GM21786 (cell line): Measurements from ENCODE around the gene SORBS2.

Experiments
- ATAC-seq: cut with Tn5 transposase; IDR thresholded peaks from one replicate; pipeline ENCODE4 v1.9.1; 2021; ENCODE audit not compliant: unreplicated experiment

SORBS2 gene

DNA sequence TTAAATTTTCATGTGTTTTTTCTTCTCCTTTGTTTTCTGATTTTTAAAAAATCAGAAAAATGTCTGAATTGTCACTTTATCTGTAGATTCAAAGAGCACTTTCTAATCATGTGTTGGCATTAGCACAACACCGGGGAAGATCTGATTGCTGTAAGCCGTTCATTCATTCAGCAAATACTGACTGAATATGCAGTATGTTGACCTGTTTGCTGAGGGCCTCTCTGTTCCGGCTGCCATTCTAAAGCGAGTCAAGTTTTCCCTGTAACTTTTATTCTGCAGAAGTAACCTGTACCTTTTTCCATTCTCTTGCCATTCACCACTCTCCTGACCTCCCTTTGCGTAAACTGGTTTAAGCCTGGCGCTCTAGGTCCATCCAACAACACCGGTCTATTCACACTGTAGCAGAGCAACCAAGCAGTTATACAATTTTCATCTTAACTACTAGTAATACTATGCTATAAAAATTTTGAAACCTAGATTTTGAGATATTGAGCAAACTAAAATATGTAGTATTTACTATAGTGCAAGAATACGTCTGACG is 6.7 kb downstream of the SORBS2 start:
- ATAC-seq: no peak

DNA sequence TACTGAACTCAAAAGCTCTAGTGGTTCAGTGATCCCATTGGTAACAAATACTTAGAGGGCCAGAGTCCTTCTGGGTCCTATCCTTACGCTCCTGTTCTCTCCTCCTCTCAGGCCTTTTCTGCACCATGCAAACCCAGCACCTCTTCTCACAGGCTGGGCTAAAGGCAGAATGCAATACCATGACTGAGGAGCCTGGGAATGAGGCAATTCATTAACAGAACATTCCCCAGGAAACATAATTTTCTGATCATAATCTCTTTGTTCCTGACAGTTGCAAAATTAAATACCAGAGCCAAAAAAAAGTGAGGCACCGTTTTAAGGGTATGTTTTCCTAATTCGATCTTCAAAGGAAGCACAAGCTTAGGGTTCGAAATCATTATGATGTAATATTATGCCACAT is 9.0 kb downstream of the SORBS2 start:
- ATAC-seq: no peak

DNA sequence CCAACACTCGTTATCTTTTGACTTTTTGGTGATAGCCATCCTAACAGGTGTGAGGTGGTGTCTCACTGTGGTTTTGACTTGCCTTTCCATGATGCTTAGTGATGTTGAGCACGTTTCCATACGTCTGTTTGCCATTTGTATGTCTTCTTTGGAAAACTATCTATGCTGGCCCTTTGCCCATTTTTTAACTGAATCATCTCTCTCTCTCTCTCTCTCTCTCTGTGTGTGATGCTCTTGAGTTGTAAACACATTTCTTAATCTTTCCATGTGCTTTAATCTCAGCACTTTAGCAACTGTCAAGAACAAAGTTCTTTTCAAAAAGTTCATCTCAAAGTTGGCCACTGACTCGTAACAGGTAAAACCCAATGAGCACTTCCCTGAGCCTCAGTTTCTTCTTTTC is 10.5 kb downstream of the SORBS2 start:
- no peak for ATAC-seq

DNA sequence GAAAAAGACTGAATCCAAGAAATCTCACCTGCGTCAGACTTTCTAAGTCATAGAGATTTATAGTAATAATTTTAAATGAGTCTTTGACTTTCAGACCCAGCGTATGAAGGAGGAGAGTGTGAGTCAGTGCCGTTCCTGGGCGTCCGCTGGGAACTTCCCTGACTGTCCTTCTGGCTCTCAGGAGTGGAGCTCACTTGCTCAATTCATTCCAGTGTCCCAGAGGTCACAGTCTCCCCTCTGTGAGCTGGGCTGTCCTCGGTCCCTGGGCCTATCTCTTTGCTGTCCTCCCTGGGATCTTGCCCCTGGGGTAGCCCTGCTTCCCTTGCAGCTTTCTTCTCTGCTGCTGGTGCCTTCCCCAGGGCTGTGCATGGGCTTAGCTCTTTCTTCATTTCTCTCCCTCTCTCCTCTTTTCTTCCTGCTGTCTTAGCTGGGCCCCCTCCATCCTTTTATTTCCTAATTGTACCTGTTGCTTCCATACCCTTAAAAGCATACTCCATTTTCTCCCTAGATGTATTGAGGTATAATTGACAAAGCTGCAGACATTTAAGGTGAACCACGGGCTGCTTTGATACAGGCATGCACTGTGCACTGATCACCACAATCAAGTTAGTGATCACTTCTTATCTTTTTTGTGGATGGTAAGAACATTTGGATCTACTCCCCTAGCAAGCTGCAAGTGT is 11.6 kb downstream of the SORBS2 start:
- ATAC-seq: no peak

DNA sequence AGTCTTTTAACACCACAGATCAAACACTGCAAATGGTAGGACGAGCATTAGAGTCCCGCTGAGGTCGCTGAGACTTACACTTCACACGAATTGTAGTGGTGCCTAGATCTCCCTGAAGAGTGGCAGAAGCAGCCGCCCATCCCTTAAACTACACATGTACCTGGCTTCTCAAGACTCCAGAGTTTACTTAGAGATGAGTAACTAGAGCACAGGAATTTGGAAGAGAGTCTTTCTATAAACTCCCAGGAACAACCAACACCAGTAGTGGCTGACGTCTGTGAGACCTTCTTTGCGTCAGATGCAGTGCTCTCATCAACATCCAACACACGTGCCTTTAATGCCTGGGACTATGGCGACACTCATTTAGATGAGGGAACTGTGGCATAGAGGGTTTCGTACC is 12.6 kb downstream of the SORBS2 start:
- no peak for ATAC-seq

DNA sequence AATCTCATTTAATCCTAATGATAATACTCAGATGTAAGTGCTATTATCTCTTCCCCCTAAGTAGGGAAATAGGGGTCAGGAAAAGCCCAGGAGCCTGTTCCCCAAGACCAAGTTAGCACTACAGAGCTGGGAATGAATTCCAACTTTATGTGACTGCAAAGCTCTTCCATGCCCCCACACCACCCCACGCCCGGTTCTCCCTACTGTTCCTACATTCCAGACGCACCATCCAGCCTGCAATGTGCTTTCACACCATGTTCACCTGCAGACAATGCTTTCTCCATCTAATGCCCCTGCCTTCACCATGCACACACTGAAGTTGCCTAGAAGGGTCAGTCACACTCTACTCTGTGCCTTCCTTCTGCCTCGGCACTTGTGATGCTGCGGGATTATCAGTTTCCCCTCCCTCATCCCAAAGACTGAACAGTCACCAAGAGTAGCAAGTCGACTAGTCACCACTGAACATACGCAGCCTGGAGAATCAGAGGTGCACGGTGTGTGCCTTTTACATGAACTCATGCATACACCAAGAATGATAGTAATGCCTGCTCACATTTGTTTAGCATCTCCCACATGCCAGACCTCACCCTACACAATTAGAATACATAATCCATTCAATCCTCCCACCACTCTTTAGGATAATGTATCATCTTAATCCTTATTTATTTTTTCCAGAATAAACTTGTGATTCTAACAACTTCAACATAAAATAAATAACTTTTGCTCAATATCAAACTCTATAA is 14.2 kb downstream of the SORBS2 start:
- ATAC-seq: no peak

DNA sequence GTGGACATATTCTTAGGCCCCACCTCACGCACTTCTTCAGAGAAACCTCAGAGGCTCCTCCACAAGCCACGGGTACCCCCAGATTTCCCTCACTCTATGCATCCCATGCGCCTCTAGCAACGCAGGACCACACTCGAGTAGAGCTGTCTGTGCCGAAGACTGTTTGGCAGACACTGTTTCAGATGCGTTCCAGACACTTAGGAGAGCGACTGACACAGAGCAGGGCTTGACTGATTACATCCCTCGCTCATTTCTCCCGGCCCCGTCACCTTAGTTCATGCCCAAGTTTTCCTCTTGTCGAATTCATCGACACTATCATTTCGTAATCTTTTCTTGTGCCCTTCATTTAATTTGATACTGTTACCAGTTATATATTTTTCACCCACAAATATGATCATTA is 15.0 kb downstream of the SORBS2 start:
- ATAC-seq: no peak

DNA sequence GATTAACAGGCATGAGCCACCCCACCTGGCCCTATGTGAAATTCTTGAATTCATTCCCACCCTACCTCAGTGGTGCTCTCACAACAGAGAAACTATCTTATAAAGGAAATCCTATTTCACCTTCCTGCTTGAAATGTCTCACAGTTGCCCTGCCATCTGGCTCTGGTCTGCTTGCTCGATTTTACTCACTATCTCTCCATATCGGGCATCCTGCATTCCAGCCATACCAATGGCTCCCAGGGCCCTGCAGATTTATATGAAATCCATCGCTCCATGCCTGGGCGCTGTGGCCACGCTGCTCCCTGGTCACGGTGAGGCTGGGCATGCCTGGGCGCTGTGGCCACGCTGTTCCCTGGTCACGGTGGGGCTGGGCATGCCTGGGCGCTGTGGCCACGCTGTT is 15.8 kb downstream of the SORBS2 start:
- ATAC-seq: no peak

DNA sequence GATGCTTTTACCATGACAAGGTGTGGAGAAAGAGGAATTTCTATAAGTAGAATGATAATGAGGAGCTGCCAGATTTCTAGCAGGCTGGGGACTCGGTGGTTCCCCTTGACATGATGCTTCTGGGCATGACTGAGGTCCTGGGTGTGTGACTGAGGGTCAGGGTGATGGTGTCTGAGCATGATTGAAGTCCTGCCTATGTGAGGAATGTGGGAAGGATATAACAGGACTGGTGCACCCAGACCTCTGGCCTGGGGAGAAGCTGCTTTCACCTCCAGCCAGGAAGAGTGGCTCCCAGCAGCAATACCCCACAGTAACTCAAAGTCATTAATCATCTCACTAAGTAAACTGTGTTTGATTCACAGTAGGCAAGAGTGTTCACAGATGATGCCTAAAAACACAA is 17.4 kb downstream of the SORBS2 start:
- ATAC-seq: no peak

DNA sequence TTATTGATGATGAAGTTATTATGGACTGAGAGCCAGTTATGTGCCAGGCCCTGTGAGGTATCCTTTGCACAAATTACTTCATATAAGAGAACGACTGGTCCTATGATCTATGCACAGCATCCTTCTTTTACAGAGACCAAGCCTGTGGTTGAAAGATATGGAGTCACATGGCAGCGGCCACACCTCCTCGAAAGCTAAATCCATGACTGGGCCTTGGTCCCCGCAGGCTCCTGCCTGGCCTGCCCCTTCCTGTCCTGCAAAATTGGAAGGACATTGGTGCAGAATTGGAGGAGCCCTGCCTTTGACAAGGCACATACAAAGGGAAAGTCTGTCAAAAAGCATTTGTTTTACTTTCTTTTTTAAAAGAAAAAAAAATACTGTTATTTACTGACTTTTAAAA is 18.3 kb downstream of the SORBS2 start:
- ATAC-seq: no peak

DNA sequence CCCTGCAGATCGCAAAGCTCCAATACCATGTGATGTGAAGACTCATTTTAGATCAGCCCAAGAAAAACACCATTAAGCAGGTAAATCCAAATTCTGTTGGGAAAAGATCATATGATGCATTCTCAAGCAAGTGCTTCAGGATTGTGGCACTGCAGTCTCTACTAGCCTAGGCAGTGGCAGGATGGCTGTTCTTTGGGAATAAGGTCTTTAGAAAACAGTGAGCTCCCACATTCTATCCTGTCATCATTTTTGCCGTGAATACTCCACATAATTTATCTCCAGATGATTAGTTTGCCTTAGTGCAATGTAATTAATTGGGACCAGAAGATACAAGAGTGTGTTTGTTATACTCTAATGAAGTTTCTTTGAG is 18.9 kb downstream of the SORBS2 start:
- no peak for ATAC-seq

DNA sequence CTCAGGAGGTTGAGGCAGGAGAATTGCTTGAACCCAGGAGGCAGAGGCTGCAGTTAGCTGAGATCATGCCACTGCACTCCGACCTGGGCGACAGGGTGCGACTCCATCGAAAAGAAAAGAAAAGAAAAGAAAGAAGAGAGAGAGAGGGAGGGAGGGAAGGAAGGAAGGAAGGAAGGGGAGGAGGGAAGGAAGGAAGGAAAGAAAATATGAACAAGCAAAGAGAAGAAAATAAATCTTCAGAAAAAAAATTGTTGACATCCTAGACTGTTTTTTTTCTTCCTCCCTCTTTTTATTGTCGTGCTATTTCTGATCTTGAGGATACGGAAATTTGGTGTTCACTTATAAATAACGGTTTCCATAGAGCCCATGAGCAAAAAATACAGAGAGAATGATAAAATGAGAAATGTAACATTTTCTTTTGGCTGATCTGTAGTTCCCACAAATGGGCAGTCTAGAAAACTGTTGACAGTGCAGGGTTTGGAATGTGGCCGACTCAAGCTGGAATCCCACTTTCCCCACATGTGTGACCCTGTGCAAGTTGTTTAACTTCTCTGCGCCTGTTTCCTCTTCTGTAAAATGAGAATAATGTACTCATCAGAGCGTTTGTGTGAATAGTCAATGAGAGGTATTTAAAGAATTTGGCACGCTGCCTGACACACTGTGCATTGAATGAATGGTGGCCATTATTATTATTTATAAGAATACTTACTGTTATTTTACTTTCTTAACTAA is 19.4 kb downstream of the SORBS2 start:
- ATAC-seq: no peak

DNA sequence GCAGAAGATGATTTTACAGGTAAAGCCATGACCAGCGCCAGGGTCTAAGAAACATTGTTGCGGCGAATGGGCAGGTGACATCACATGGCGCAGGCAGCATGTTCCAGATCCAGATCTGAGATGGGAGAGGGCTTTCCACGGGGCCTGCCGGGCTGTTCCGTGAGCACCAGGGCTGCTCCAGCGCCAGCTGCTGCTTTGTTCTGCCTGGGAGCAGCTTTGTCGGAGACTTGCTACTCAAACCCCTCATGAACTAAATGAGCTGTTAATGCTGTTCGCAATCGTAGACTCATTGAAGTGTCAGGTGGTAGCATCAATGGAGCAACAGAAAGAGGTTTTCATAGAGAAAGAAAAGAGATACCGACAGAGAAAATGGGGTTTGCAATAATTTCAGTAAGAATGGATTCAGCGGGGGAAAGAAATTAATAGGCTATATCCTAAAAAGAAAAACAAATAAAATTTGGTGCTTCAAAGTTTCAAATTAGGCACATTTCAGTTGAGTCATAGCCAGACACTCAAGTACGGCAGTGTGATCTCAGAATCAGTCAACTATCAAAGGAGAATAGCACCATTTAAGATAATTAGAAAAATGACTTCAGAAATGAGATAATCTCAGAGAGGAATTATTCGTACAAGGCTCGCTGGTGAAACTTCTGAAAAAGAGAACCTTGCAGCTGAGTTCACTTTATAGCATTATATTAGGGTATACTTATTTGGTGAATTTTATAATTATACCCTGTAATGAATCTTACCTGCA is 23.9 kb downstream of the SORBS2 start:
- no peak for ATAC-seq

DNA sequence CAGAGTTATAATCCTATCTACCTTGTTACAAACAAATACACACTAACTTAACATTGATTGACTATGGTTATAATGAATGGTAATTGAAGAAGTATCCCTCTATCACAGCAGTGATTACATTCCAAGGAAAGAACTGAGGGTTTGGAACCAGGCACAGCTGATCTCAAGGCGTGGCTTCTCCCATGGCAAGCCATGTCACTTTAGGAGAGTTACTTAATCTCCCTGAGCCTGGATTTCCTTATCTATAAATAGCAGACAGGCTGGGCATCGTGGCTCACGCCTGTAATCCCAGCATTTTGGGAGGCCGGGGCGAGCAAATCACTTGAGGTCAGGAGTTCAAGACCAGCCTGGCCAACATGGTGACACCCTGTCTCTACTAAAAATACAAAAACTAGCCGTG is 25.6 kb downstream of the SORBS2 start:
- no peak for ATAC-seq

DNA sequence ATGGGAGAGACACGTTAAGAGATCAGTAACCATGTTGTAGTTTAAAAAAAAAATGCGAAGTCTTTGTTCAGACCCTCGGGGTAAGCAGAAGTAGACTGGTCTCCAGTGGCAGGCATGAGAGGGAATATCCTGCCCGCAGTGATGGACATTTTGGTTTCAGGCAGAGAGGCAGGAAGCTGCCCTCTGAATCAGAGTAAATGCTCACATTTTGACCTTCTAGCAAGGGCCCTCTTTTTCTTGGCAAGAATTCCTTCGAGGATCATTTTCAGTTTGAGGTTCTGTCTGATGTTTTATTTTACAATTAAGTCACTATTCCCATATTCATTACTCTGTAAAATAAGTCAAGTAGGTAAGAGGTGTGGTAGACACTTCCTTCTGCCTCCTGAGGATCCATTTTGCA is 28.4 kb downstream of the SORBS2 start:
- no peak for ATAC-seq

DNA sequence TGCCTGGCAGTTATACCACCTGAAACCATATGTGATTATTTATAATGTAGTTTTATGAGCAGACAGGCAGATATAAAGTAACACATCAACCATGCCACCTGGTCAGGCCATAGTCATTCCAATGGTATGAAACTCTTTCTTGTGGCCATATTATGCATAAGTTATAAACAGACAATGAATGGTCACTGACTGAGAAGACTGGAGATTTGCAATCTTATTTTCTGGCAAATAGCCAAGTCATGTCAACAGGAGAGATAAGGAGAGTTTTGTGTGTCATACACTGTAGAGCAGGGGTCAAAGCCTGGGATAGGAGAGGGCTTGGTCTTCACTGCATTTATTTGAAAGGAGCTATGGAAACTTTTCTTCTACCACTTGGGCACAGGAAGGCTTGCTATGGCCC is 29.5 kb downstream of the SORBS2 start:
- no peak for ATAC-seq

DNA sequence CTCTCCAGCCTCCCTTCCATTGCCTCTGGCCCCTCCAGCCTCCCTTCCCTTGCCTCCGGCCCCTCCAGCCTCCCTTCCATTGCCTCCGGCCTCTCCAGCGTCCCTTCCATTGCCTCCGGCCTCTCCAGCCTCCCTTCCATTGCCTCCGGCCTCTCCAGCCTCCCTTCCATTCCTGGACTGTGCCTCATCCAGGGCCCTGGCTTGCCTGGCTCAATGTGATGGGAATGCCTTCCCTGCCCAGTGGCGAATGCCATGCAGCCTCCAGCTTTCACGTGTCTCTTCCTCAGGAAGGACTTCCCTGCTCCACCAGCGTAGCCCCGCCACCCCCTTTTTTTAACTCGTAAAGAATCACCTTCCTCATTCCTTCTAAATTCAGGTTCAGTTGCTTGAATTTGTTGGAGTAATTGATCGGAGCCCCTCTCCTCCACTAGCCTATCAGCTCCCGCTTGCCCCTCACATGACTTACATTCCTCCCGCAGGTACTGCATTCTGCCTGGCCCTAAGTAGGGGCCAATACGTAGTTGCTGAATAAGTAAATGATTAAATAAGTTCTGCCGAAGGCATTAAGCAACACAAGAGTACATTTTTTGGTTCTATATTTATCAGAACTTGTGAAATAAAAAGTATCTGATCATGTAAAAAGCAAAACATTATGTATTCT is 30.3 kb downstream of the SORBS2 start:
- no peak for ATAC-seq

DNA sequence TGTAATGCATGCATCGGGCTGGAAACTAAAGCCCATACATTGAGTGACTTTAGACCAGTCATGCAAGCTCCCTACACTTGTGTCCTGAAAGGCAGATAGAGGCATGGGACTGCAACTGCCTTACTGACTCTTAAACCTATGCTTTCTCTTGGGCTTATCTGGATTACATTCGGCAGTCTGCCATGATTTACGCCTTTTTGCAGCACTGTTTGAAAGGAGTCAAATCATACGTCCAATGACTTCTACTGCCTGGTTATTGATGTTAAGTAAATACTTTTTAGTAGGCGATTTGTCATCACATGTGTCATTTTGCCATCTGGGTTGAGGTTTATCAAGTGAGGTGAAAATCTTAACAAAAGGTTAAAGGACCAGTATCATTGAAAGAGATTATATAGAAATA is 31.5 kb downstream of the SORBS2 start:
- no peak for ATAC-seq

DNA sequence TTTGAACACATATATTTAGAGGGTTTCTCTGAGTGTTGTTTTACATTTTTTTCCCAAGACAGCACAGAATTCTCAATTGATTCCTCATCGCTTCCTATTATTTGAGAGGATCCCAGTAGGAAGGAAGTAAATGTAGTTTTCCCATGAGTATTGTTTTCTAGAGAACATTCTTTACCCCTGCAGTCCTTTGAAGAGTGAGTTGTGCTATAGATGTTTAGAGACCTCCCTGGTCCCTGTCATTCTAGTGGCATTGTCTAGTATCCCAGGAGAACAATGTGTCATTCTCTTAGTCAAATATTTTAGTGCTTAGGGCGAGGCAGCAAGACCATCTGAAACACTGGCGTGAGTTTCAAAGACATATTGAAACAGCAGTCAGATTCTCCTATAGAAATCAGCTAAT is 32.5 kb downstream of the SORBS2 start:
- ATAC-seq: no peak

DNA sequence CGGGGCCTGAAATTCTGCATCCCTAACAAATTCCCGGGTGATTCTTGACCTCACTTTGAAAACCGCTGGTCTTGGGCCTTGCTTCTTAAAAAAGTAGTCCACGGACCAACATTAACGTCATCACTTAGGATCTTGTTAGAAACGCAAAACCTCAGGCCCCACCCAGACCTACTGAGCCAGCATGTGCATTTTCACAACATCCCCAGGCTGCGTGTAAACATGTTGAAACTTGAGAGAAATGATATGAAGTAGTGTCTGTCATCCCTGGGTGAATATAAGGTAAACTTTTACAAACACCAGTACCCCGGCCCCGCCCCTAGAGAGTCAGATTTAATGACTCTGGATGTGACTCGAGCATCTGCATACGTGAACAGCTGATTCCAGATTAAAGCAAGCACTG is 33.7 kb downstream of the SORBS2 start:
- ATAC-seq: no peak
